BLaER1 treated with 17β-estradiol and CSF1 and Interleukin-3, amounts not matched to agents 10 nM and 100 nM (cell line): ENCODE results near the gene ADGRL3.
"Not testable (repeated sequence)": the region's sequence is repeated elsewhere in the genome, so short reads cannot be mapped to it uniquely, and the experiment has no call there.

ENCODE experiments used
- H3K27ac ChIP-seq, 11 experiments: shearing (Covaris generic); formaldehyde crosslinking; 2 replicates each; pipeline ENCODE4 v1.8.1; 2022
- H3K27me3 ChIP-seq, 11 experiments: shearing (Covaris generic); formaldehyde crosslinking; 2 replicates each; pipeline ENCODE4 v1.8.1; 2022
- H3K36me3 ChIP-seq, 11 experiments: shearing (Covaris generic); formaldehyde crosslinking; 2 replicates each; pipeline ENCODE4 v1.8.1; 2022
- H3K4me1 ChIP-seq, 10 experiments: shearing (Covaris generic); formaldehyde crosslinking; 2 replicates each; pipeline ENCODE4 v1.8.1; 2022
- H3K4me2 ChIP-seq, 11 experiments: shearing (Covaris generic); formaldehyde crosslinking; 2 replicates each; pipeline ENCODE4 v1.8.1; 2022
- H3K4me3 ChIP-seq, 10 experiments: shearing (Covaris generic); formaldehyde crosslinking; 2 replicates each; pipeline ENCODE4 v1.8.1; 2022
- H3K9ac ChIP-seq, 11 experiments: shearing (Covaris generic); formaldehyde crosslinking; 2 replicates each; pipeline ENCODE4 v1.8.1; 2022
- H3K9me3 ChIP-seq, 11 experiments: shearing (Covaris generic); formaldehyde crosslinking; replicated peaks in 1 of 11; 2 replicates each; pipeline ENCODE4 v1.8.1; 2022
- H4K20me1 ChIP-seq, 11 experiments: shearing (Covaris generic); formaldehyde crosslinking; 2 replicates each; pipeline ENCODE4 v1.8.1; 2022
- Cebpa-rat ChIP-seq, 11 experiments: shearing (Covaris generic); IDR thresholded peaks; 2 replicates each; pipeline ENCODE4 v1.8.1; 2022

ADGRL3 gene

GRCh38 chr4:61614231-61614630 is 414.1 kb downstream of the ADGRL3 start:
- Histone ChIP-seq H3K4me1 (no peaks in the 10 kb centered on the region), H3K27me3 (0 out of 22 replicates have a peak, but pooled peaks cover 0 to 3% (median 0%) of the 10 kb centered on the region in 11 experiments), H3K27ac (no peak overlapping the region), H3K36me3 (no peaks in the 10 kb centered on the region), H4K20me1 (no peaks in the 10 kb centered on the region), H3K4me2 (no peak overlapping the region), H3K4me3 (no peak overlapping the region), H3K9me3 (no peaks in the 10 kb centered on the region), H3K9ac (no peak overlapping the region)
- no peak for TF ChIP-seq Cebpa-rat (IDR thresholded peaks at IDR 0.05)

- no peak overlapping the region for H3K4me2 ChIP-seq
- TF ChIP-seq Cebpa-rat (IDR thresholded peaks at IDR 0.05) = no peak
- no peaks in the 10 kb centered on the region for H3K4me1 ChIP-seq
- H3K4me3 ChIP-seq = no peak overlapping the region
- no peaks in the 10 kb centered on the region for H3K9me3 ChIP-seq
- no peak overlapping the region for H3K9ac ChIP-seq
- no peaks in the 10 kb centered on the region for H3K27me3 ChIP-seq
- H4K20me1 ChIP-seq = no peaks in the 10 kb centered on the region
- no peak overlapping the region for H3K27ac ChIP-seq
- H3K36me3 ChIP-seq = no peaks in the 10 kb centered on the region
These were observed 419.4 kb downstream of the ADGRL3 start for GRCh38 chr4:61619528-61619927.

DNA sequence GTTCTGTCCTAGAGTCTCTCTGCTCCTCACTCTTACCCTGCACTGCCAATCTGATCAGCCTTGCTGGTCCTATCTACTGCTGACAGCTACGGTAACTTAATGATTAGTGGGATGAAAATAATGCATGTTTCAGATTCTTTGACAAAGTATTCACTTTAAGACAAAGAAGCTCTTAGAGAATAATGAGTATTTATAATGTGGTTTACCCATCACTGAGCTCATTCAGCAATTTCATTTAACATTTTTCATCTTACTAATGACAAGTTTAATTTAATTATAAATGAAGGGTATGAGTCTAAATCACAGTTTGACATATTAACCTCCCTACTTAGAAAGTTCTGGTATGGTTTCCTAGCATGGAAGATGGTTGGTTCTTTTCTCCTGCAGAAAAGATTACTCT is 428.2 kb downstream of the ADGRL3 start:
- Histone ChIP-seq H4K20me1 (no peaks in the 10 kb centered on the region), H3K4me1 (no peaks in the 10 kb centered on the region), H3K9me3 (no peaks in the 10 kb centered on the region), H3K4me3 (no peak overlapping the region), H3K9ac (no peak overlapping the region), H3K27ac (no peak overlapping the region), H3K27me3 (no peaks in the 10 kb centered on the region), H3K36me3 (no peaks in the 10 kb centered on the region), H3K4me2 (no peak overlapping the region)
- no peak for TF ChIP-seq Cebpa-rat (IDR thresholded peaks at IDR 0.05)

GRCh38 chr4:61628727-61629126 is 428.6 kb downstream of the ADGRL3 start:
- no peaks in the 10 kb centered on the region for H3K4me1 ChIP-seq
- no peaks in the 10 kb centered on the region for H3K36me3 ChIP-seq
- H3K4me2 ChIP-seq = no peak overlapping the region
- H3K27me3 ChIP-seq = no peaks in the 10 kb centered on the region
- H3K4me3 ChIP-seq = no peak overlapping the region
- TF ChIP-seq Cebpa-rat (IDR thresholded peaks at IDR 0.05) = no peak
- no peaks in the 10 kb centered on the region for H4K20me1 ChIP-seq
- no peaks in the 10 kb centered on the region for H3K9me3 ChIP-seq
- H3K9ac ChIP-seq = no peak overlapping the region
- H3K27ac ChIP-seq = no peak overlapping the region

DNA sequence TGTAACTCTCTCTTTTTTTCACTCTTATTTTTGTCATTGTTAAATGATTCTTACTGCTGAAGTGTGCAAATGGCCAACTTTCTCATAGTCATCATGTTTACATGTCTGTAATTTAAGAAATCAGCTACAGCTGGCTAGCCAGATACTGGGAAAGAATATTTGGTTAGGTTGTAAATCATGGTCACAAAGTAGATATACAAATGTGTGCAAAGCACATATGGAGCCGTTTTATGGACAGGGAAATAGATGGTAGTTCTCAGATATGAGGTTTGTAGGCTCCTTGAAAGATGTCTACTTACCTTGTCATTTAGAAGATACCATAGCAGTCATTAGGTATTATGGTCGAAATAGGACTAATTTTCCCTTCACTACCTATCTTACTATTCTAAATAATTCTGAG is 430.4 kb downstream of the ADGRL3 start:
- no peaks in the 10 kb centered on the region for H3K27me3 ChIP-seq
- no peak overlapping the region for H3K27ac ChIP-seq
- no peak overlapping the region for H3K9ac ChIP-seq
- no peaks in the 10 kb centered on the region for H3K9me3 ChIP-seq
- no peak overlapping the region for H3K4me2 ChIP-seq
- H3K36me3 ChIP-seq = no peaks in the 10 kb centered on the region
- no peaks in the 10 kb centered on the region for H4K20me1 ChIP-seq
- H3K4me3 ChIP-seq = no peak overlapping the region
- no peaks in the 10 kb centered on the region for H3K4me1 ChIP-seq
- TF ChIP-seq Cebpa-rat (IDR thresholded peaks at IDR 0.05) = no peak

DNA sequence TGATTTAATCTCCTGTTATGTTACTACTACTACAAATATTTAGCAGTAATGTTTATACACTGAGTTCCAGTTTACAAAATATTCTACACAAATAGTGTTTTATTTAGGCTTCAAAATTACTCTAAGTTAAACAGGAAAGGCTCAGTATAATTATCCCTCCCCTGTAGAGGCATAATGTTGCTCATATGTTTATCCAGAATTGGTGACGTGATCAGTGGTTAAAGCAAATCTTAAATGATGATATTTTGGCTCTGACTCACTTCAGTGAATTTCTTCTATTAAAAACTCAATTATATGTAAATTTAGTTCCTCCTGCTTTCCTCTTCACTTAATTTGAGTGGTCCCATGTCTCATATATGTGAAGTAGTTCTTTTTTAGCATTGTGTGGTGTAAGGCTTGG is 438.5 kb downstream of the ADGRL3 start:
- Histone ChIP-seq H3K4me3 (no peak overlapping the region), H3K9me3 (no peaks in the 10 kb centered on the region), H3K27ac (no peak overlapping the region), H3K4me1 (peaks cover 0 to 4% (median 0%) of the 10 kb centered on the region in 10 experiments; a peak in 1 of 20 replicates), H4K20me1 (no peaks in the 10 kb centered on the region; a peak in 1 of 22 replicates), H3K9ac (no peak overlapping the region), H3K27me3 (no peaks in the 10 kb centered on the region), H3K36me3 (no peaks in the 10 kb centered on the region), H3K4me2 (0 out of 22 replicates have a peak overlapping the region, but pooled peaks of 1 of the 11 experiments have one; percentile 10)
- TF ChIP-seq Cebpa-rat (IDR thresholded peaks at IDR 0.05) = no peak

DNA sequence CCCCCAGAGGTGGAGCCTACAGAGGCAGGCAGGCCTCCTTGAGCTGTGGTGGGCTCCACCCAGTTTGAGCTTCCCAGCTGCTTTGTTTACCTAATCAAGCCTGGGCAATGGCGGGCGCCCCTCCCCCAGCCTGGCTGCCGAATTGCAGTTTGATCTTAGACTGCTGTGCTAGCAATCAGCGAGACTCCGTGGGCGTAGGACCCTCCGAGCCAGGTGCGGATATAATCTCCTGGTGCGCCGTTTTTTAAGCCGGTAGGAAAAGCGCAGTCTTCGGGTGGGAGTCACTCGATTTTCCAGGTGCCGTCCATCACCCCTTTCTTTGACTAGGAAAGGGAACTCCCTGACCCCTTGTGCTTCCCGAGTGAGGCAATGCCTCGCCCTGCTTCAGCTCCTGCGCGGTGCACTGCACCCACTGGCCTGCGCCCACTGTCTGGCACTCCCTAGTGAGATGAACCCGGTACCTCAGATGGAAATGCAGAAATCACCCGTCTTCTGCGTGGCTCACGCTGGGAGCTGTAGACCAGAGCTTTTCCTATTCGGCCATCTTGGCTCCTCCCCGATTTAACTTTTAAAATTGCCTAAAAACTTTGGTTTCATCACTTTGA is 446.7 kb downstream of the ADGRL3 start:
- not testable (repeated sequence) for H3K27me3 ChIP-seq, H3K9me3 ChIP-seq, H4K20me1 ChIP-seq, H3K4me2 ChIP-seq, H3K9ac ChIP-seq, H3K4me1 ChIP-seq, H3K36me3 ChIP-seq, H3K4me3 ChIP-seq, H3K27ac ChIP-seq

GRCh38 chr4:61648264-61648663 is 448.1 kb downstream of the ADGRL3 start:
- no peaks in the 10 kb centered on the region for H3K27me3 ChIP-seq
- no peak overlapping the region for H3K9ac ChIP-seq
- no peak overlapping the region for H3K4me3 ChIP-seq
- no peak for TF ChIP-seq Cebpa-rat (IDR thresholded peaks at IDR 0.05)
- no peaks in the 10 kb centered on the region for H3K36me3 ChIP-seq
- H4K20me1 ChIP-seq = no peaks in the 10 kb centered on the region
- no peaks in the 10 kb centered on the region for H3K9me3 ChIP-seq
- no peak overlapping the region for H3K27ac ChIP-seq
- H3K4me2 ChIP-seq = no peak overlapping the region
- H3K4me1 ChIP-seq = no peaks in the 10 kb centered on the region

DNA sequence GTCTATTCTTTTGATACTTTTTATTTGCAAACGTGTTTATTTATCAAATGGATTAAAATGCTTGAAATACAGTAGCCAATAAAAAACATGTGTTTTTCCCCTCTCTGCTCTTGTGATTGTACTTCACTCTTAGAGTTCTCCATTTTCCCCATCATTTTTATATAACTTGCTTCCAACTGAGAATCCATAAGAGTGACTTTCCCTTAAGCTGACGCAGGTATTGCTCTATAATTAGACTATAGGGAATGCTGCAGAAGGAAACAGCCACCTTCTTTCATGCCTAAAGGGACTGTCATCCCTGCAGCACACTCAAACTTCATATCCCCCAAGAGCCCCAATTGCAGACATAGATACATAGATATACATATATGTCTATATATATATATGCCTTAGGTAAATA is 456.9 kb downstream of the ADGRL3 start:
- TF ChIP-seq Cebpa-rat (IDR thresholded peaks at IDR 0.05) = no peak
- H3K27ac ChIP-seq = no peak overlapping the region
- no peak overlapping the region for H3K4me2 ChIP-seq
- H3K9me3 ChIP-seq = peaks cover under 1 to 3% (median 2%) of the 10 kb centered on the region in 11 experiments; a peak in 17 of 22 replicates
- H3K9ac ChIP-seq = no peak overlapping the region
- no peaks in the 10 kb centered on the region for H3K36me3 ChIP-seq
- no peak overlapping the region for H3K4me3 ChIP-seq
- no peaks in the 10 kb centered on the region for H4K20me1 ChIP-seq
- no peaks in the 10 kb centered on the region for H3K27me3 ChIP-seq
- H3K4me1 ChIP-seq = no peaks in the 10 kb centered on the region

- no peaks in the 10 kb centered on the region for H3K36me3 ChIP-seq
- peaks cover 15 to 18% (median 17%) of the 10 kb centered on the region in 11 experiments for H3K9me3 ChIP-seq
- no peak overlapping the region for H3K9ac ChIP-seq
- H3K27me3 ChIP-seq = no peaks in the 10 kb centered on the region
- no peaks in the 10 kb centered on the region for H3K4me1 ChIP-seq
- no peak overlapping the region for H3K27ac ChIP-seq
- no peak for TF ChIP-seq Cebpa-rat (IDR thresholded peaks at IDR 0.05)
- no peak overlapping the region for H3K4me3 ChIP-seq
- H3K4me2 ChIP-seq = no peak overlapping the region
- no peaks in the 10 kb centered on the region for H4K20me1 ChIP-seq
These were observed 461.8 kb downstream of the ADGRL3 start for GRCh38 chr4:61661960-61662359.
